HL-60 (cell line): ENCODE measurements around the gene CEP97.

Source experiments
- GABPA ChIP-seq: IDR thresholded peaks from 2 replicates; pipeline ENCODE4 v1.6.1; 2012; ENCODE audit warnings: low read depth
- POLR2AphosphoS5 ChIP-seq: IDR thresholded peaks from 2 replicates; pipeline ENCODE4 v1.6.1; 2012; ENCODE audit warnings: low read depth
- TF ChIP-seq, protein P1 (sequence below): IDR thresholded peaks from one replicate; pipeline ENCODE4 v1.5.1; 2011; ENCODE audit warnings: low read length, control low read depth, inconsistent platforms; ENCODE audit not compliant: insufficient read depth

DNA sequence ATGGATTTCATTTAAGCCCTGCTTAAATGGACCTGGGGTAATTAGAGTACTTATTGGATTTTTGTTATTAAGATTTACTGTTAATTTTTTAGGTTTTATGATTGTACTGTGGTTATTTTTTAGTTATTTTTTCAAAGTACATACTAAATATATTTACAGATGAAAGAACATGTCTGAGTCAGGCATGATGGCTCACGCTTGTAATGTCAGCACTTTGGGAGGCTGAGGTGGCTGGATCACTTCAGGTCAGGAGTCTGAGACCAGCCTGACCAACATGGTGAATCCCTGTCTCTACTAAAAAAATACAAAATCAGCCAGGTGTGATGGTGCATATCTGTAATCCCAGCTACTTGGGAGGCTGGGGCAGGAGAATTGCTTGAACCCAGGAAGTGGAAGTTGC, 21.7 kb upstream of the CEP97 start:
- TF ChIP-seq, protein P1, sequence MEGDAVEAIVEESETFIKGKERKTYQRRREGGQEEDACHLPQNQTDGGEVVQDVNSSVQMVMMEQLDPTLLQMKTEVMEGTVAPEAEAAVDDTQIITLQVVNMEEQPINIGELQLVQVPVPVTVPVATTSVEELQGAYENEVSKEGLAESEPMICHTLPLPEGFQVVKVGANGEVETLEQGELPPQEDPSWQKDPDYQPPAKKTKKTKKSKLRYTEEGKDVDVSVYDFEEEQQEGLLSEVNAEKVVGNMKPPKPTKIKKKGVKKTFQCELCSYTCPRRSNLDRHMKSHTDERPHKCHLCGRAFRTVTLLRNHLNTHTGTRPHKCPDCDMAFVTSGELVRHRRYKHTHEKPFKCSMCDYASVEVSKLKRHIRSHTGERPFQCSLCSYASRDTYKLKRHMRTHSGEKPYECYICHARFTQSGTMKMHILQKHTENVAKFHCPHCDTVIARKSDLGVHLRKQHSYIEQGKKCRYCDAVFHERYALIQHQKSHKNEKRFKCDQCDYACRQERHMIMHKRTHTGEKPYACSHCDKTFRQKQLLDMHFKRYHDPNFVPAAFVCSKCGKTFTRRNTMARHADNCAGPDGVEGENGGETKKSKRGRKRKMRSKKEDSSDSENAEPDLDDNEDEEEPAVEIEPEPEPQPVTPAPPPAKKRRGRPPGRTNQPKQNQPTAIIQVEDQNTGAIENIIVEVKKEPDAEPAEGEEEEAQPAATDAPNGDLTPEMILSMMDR: no peak
- TF ChIP-seq POLR2AphosphoS5 (no peak), GABPA (no peak)
